Kidney epithelial cell (primary cell): ENCODE data around the gene PCNT. TPM values are rescaled to one million over a fixed set of nuclear protein-coding genes. Genes with fewer than 3 reads are reported as not detected.

ENCODE experiments used
- DNase-seq: peaks from one replicate; pipeline ENCODE4 v3.0.0-alpha.2; 2010; ENCODE audit warnings: low read depth
- H3K27me3 ChIP-seq: 2 replicates; pipeline ENCODE4 v1.6.0; 2011; ENCODE audit warnings: low read length; ENCODE audit not compliant: control insufficient read depth, insufficient read depth
- H3K36me3 ChIP-seq: 2 replicates; pipeline ENCODE4 v1.5.1; 2011; ENCODE audit warnings: low read length; ENCODE audit not compliant: control insufficient read depth, insufficient read depth
- H3K4me3 ChIP-seq: 2 replicates; pipeline ENCODE4 v1.5.1; 2011; ENCODE audit warnings: low read depth, mild to moderate bottlenecking, control low read depth, low read length
- CTCF ChIP-seq: IDR thresholded peaks from 2 replicates; pipeline ENCODE4 v1.5.1; 2011; ENCODE audit warnings: mild to moderate bottlenecking, moderate library complexity, low read length, control low read depth, inconsistent platforms; ENCODE audit not compliant: insufficient read depth, poor library complexity, severe bottlenecking
- total RNA-seq: library from RNA; depleted of rRNA; stranded (reverse); fragments of >200 nt; gene quantifications from 2 replicates; pipeline ENCODE4 v1.2.3, GENCODE V29; 2015

Gene PCNT
- total RNA-seq, 1 donor from 2014 or later = 22.2 TPM

- H3K36me3 ChIP-seq = no peaks in the 10 kb centered on the region
- no peaks in the 10 kb centered on the region for H3K27me3 ChIP-seq
- no peak overlapping the region for H3K4me3 ChIP-seq
- no peak for TF ChIP-seq CTCF
- DNase-seq = no peak
Measured at GRCh38 chr21:46483300-46484295, 159.6 kb downstream of the PCNT start.

GRCh38 chr21:46486481-46487126, 162.6 kb downstream of the PCNT start:
- TF ChIP-seq CTCF = no peak
- Histone ChIP-seq H3K27me3 (no peaks in the 10 kb centered on the region), H3K4me3 (no peak overlapping the region), H3K36me3 (no peaks in the 10 kb centered on the region)
- no peak for DNase-seq

GRCh38 chr21:46489162-46489663, 165.3 kb downstream of the PCNT start:
- Histone ChIP-seq H3K4me3 (no peak overlapping the region), H3K36me3 (no peaks in the 10 kb centered on the region), H3K27me3 (no peaks in the 10 kb centered on the region)
- no peak for DNase-seq
- no peak for TF ChIP-seq CTCF

- DNase-seq = no peak
- H3K27me3 ChIP-seq = no peaks in the 10 kb centered on the region
- H3K36me3 ChIP-seq = no peaks in the 10 kb centered on the region
- no peak overlapping the region for H3K4me3 ChIP-seq
- no peak for TF ChIP-seq CTCF
Measured at GRCh38 chr21:46489800-46490199, 165.8 kb downstream of the PCNT start.

- TF ChIP-seq CTCF = no peak
- H3K27me3 ChIP-seq = no peaks in the 10 kb centered on the region
- no peak overlapping the region for H3K4me3 ChIP-seq
- DNase-seq = no peak
- no peaks in the 10 kb centered on the region for H3K36me3 ChIP-seq
Measured at GRCh38 chr21:46491553-46491952, 167.6 kb downstream of the PCNT start.
